ENCODE results near the gene FARS2. TPM values are rescaled to one million over a fixed set of nuclear protein-coding genes. Genes with fewer than 3 reads are reported as not detected.

Gene FARS2
- total RNA-seq, 1 donor from 2014 or later: 21.9 TPM

DNA sequence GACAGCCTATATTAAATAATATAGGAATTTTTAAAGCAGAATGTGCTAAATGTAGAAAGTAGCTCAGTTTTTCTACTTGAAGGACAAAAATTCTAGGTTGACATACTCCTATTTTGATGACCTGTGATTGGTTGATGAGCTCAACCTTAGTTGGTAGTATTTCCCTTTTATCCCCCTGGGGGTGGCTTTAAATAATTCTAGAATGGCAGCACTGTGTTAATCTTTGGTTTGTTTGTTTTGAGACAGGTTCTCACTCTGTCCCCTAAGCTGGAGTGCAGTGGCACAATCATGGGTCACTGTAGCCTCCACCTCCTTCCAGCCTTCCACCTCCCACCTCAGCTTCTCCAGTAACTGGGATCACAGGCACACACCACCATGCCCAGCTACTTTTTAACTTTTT is 29.2 kb downstream of the FARS2 start:
- peaks cover 23% of the 10 kb centered on the region for H3K4me1 Mint-ChIP-seq (ENCODE audit: unreplicated experiment)
- no peaks in the 10 kb centered on the region for H3K27me3 Mint-ChIP-seq
- no peak for DNase-seq (ENCODE audit: extremely low spot score, unreplicated experiment)
- TF ChIP-seq, protein P1, sequence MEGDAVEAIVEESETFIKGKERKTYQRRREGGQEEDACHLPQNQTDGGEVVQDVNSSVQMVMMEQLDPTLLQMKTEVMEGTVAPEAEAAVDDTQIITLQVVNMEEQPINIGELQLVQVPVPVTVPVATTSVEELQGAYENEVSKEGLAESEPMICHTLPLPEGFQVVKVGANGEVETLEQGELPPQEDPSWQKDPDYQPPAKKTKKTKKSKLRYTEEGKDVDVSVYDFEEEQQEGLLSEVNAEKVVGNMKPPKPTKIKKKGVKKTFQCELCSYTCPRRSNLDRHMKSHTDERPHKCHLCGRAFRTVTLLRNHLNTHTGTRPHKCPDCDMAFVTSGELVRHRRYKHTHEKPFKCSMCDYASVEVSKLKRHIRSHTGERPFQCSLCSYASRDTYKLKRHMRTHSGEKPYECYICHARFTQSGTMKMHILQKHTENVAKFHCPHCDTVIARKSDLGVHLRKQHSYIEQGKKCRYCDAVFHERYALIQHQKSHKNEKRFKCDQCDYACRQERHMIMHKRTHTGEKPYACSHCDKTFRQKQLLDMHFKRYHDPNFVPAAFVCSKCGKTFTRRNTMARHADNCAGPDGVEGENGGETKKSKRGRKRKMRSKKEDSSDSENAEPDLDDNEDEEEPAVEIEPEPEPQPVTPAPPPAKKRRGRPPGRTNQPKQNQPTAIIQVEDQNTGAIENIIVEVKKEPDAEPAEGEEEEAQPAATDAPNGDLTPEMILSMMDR (conservative IDR thresholded peaks at IDR 0.05): no peak
- no peak overlapping the region for H3K4me3 Mint-ChIP-seq
- H3K9me3 Mint-ChIP-seq: no peaks in the 10 kb centered on the region
- peaks cover 5% of the 10 kb centered on the region for H3K36me3 Mint-ChIP-seq
- no peak overlapping the region for H3K27ac Mint-ChIP-seq

DNA sequence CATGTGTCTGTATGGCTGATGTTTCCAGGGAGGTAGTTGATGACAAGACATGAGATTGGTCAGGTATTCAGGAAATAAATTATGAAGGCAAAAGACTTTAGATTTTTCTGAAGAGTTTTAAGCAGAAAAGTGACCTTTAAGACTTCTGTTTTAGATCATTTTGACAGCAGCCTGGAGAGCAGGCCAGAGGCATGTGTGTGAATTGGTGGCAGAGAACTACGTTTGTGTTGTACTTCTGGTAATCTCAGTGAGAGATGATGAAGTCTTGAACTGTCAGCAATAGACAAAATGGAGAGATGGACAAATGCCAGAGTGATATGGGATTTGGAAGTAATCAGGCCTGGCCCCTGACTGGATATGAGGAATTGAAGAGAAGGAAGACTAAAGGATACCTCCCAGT is 30.8 kb downstream of the FARS2 start:
- Mint-ChIP-seq H3K36me3 (peaks cover 14% of the 10 kb centered on the region), H3K4me1 (ENCODE audit: unreplicated experiment) (peaks cover 30% of the 10 kb centered on the region), H3K4me3 (no peak overlapping the region), H3K27ac (no peak overlapping the region), H3K9me3 (no peaks in the 10 kb centered on the region), H3K27me3 (no peaks in the 10 kb centered on the region)
- TF ChIP-seq, protein P1 (conservative IDR thresholded peaks at IDR 0.05): no peak
- no peak for DNase-seq (ENCODE audit: extremely low spot score, unreplicated experiment)

DNA sequence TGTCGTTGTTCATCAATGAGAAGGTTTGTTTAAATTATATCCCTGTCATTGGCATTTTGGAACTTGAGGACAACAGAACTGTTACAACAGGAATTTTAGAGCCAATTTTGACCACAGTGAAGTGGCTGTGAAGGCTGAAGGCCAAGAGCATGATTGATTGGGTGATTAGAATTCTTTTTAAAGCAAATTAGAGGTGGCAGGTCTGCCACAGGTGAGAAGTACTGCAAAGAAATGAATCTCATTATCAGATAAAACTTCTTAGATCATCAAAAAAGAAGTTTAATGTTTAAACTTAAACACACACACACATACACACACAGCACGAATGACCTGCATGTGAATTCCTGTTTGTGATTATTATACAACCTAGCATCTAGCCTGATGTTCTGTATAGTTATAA is 32.4 kb downstream of the FARS2 start:
- no peaks in the 10 kb centered on the region for H3K9me3 Mint-ChIP-seq
- H3K4me3 Mint-ChIP-seq: no peak overlapping the region
- H3K27me3 Mint-ChIP-seq: no peaks in the 10 kb centered on the region
- peaks cover 14% of the 10 kb centered on the region for H3K36me3 Mint-ChIP-seq
- no peak for DNase-seq (ENCODE audit: extremely low spot score, unreplicated experiment)
- H3K4me1 Mint-ChIP-seq (ENCODE audit: unreplicated experiment): peaks cover 30% of the 10 kb centered on the region
- TF ChIP-seq, protein P1 (conservative IDR thresholded peaks at IDR 0.05): no peak
- no peak overlapping the region for H3K27ac Mint-ChIP-seq

DNA sequence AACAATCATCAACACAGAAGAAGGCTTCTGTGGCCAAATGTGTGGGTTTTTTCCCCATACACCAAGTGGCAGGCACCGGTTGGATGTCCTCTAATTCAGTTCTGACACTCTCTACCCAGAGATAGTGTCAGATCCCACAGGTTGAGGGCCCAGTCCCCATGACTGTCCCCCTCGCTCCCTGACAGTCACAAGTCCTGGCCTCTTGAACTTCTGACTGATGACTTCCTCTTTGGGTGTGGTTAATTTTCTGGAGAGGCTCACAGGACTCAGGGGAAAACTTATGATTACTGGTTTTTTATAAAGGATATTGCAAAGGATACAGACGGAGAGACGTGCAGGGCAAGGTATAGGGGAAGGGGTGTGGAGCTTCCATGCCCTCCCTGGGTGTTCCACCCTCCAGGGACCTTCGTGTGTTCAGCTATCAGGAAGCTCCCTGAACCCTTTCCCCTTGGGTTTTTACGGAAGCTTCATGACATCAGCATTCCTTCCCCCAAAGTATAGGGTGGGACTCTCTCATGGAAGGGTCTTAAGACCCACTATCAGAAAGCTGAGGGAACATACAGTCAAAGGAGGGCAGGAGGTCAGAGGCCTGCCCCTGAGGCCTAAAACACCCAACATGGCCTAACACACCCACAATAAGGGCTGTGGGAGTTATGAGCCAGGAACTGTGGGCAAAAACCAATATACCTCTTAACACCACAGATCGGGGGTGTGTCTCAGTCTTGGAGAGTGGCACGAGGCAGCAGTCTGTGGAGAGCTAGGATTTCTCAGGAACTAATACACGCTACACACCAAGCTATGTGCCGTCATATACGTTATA is 33.3 kb downstream of the FARS2 start:
- H3K4me1 Mint-ChIP-seq (ENCODE audit: unreplicated experiment): peaks cover 30% of the 10 kb centered on the region
- no peaks in the 10 kb centered on the region for H3K9me3 Mint-ChIP-seq
- H3K27me3 Mint-ChIP-seq: no peaks in the 10 kb centered on the region
- peaks cover 14% of the 10 kb centered on the region for H3K36me3 Mint-ChIP-seq
- TF ChIP-seq, protein P1 (conservative IDR thresholded peaks at IDR 0.05): no peak
- no peak overlapping the region for H3K27ac Mint-ChIP-seq
- no peak overlapping the region for H3K4me3 Mint-ChIP-seq
- no peak for DNase-seq (ENCODE audit: extremely low spot score, unreplicated experiment)

DNA sequence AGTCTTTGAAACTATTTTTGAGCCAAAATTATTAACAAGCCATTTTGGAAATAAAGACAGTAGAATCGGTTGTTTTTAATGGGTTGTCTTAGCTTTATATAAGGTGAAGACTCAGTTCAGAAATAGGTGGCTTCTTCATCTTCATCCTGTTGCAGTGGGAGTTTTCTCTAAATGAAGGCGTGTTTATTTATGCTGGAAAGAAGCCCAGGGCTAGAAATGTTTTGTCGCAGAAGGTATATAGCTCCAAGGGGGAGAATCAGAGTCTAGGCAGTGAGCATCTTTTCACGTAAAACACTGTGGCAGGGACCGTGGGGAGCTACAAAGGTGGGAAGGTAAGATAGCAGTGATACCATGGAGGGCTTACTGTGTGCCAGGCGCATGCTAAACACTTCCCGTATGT is 34.3 kb downstream of the FARS2 start:
- Mint-ChIP-seq H3K4me1 (ENCODE audit: unreplicated experiment) (peaks cover 30% of the 10 kb centered on the region), H3K27me3 (no peaks in the 10 kb centered on the region), H3K27ac (no peak overlapping the region), H3K4me3 (no peak overlapping the region), H3K9me3 (no peaks in the 10 kb centered on the region), H3K36me3 (peaks cover 14% of the 10 kb centered on the region)
- no peak for DNase-seq (ENCODE audit: extremely low spot score, unreplicated experiment)
- TF ChIP-seq, protein P1 (conservative IDR thresholded peaks at IDR 0.05): no peak
